ENCODE data around the gene CEP68.
A peak's percentile ranks its signal among the peaks of the same experiment; 100 is the strongest.
"Not testable (repeated sequence)": the region's sequence is repeated elsewhere in the genome, so short reads cannot be mapped to it uniquely, and the experiment has no call there.

The CEP68 gene, protein sequence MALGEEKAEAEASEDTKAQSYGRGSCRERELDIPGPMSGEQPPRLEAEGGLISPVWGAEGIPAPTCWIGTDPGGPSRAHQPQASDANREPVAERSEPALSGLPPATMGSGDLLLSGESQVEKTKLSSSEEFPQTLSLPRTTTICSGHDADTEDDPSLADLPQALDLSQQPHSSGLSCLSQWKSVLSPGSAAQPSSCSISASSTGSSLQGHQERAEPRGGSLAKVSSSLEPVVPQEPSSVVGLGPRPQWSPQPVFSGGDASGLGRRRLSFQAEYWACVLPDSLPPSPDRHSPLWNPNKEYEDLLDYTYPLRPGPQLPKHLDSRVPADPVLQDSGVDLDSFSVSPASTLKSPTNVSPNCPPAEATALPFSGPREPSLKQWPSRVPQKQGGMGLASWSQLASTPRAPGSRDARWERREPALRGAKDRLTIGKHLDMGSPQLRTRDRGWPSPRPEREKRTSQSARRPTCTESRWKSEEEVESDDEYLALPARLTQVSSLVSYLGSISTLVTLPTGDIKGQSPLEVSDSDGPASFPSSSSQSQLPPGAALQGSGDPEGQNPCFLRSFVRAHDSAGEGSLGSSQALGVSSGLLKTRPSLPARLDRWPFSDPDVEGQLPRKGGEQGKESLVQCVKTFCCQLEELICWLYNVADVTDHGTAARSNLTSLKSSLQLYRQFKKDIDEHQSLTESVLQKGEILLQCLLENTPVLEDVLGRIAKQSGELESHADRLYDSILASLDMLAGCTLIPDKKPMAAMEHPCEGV

DNA sequence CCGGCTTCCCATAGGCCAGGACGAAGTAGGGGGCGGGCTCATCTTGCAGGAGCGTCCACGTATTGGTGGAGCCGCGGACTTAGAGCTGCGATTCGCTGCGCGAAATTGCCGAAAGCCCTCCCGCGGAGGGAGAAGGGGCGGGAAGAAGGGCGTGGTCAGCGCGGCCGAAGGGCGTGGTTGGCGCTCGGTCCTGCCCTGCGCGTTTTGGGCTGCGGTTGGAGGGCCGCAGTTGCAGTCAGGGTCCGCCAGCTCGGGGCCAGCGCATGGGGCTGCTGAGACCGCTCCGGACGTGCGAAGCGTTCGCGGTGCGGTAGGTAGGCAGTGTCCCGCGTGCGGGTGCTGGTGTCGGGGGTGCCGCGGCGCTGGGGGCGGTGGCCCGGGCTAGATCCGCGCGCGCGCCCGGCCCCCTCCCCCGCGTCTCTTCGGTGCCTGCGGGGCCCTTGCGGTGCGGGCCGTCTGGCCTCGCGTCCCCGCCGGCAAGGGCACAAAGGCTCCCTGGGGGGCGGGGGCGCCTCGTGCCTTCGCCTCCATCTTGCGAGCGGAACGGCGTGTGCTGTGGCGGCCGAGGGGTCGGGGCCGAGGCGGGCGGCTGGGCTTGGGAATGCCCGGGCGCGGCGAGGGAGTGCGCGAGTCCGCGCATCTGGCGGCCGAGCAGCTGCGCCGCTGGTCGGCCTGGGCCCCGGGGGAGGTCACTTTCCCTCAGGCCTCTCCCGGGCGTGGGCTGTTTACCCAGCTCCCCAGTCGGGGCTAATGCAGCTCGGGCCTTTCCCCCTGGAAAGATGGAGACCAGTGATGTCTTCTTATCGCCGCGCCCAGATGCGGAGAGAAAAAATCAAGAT is at the start of gene CEP68:
Gene CEP68 (plus strand): TSS at position 202 of the 839 bp plus-strand sequence. CDS start 13,029 bp downstream, outside the sequence.
- peak; percentile 99 to 100 (median 99) for DNase-seq

DNA sequence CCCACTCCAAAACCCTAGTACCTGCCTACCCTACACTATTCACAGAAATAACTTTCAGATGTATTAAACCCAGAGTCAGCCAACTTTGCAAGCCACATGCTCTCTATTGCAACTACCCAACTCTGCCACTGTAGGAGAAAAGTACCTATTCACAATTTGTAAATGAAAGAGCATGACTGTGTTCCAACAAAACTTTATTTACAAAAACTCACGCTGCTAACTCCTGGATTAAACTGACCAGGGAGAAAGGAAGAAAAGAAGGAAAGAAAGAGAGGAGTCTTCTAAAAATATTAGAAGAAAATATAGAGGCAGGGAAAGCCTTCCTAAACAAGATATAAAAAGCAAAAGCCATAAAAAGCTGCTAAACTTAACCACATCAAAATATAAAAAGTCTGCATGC is 42.4 kb upstream of the CEP68 start:
- DNase-seq: no peak

DNA sequence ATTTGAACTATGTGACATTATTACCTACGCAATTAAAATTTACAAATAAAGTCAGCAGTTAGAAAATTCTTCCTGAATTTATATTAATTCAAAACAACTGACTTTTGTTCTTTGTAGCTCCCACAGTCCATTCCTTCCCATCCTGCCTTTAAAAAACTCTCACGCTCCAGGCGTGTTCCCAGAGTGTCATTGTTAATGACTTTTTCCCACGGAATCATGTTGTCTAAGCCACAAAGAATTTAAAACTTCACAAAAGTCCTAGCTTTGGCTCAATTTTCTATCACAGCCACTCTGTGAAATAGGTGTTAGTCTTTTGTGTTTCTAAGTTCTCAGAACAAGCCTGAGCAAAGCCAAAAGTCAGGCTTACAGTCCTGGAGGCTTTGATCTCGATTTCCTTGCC is 40.5 kb upstream of the CEP68 start:
- no peak for DNase-seq

DNA sequence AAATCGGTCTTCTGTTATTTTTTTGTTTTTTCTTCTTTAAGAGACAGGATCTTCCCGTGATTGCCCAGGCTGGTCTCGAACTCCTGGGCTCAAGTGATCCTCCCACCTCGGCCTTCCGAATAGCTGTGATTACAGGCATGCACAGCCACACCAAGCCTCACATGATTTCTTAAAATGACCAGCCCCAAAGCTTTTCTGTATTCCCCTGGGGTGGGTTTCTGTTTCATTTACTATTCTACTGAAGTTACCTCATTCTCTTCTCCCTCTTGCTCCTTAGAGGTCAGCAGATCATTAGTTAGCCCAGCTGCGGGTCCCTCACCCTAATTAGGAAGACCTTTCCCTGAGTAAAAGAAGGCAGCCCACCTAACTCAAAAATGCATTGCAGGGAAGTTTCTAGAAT is 39.4 kb upstream of the CEP68 start:
- DNase-seq: no peak

DNA sequence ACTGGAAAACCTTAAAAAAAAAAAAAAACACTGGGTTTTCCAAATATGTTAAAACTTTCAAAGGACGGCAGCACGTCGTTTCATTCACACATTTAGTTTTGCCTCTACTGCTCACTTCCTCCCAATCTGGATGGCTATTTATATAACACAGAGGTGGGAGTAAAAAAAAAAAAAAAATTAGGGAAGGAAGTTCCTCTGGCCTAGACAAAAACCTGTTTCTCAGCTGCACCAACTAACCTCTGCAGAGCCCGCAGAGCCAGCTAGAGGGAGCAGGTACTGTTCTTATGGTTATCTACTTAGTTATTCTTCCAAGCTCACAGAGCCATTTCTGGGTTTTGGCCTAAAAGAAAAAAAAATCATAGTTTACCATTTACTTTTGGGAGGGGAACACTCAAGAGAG is 38.9 kb upstream of the CEP68 start:
- DNase-seq: no peak

DNA sequence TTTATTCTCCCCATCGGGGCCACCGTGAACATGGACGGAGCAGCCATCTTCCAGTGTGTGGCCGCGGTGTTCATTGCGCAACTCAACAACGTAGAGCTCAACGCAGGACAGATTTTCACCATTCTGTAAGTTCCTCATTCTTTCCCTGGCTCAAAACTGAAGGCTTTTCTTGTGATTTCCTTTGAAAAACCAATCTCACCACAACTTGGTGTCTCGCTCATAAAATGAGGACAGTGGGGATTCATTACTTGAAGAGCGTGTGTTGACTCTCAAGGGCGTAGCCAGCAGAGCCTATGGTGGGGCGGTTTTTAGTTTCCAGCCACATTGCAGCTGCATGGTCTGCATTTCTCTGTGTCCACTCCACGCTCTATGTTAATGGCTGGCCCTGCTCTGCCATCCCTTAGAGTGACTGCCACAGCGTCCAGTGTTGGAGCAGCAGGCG is 38.1 kb upstream of the CEP68 start:
- DNase-seq: no peak

DNA sequence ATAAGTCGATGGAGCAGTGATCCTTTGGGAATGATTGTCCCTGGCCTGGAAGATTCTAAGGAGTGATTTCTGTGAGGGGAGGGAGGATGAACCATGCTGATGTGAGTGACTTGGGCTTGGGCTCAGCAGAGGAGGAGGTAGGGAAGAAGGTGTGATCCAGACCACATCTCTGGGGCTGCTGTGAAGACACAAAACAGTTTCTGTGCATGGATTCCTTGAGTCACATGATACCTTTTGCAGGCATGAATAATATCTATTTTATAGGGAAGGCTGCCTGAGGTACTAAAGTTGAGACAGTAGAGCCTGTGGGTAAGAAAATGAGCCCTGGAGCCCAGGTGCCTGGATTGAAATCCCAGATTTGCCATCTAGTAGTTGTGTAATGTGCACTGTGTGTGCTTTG is 37.2 kb upstream of the CEP68 start:
- no peak for DNase-seq

DNA sequence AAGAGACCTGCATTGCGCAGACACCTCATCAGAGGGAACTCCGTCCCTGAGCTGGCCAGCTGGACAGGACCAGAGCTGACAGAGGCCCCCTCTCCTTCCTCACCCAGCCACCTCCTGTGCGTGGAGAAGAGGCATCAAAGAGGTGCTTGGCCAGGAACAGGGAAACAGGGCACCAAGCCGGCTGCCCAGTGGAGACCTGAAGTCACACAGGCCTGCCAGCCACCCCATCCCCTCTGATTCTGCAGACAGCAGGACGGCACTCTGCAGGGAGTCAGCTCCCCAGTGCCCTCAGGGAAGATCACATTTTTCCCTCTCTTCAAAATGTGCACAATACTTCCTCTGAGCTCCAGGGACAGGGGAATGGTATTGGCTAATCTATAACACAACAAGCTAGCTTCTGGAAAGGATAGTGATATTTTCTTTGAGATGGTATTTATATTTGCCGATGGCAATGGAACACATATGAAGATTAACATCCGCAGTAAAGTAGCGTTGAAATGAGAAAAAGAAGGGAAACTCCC is 36.5 kb upstream of the CEP68 start:
- DNase-seq: no peak

DNA sequence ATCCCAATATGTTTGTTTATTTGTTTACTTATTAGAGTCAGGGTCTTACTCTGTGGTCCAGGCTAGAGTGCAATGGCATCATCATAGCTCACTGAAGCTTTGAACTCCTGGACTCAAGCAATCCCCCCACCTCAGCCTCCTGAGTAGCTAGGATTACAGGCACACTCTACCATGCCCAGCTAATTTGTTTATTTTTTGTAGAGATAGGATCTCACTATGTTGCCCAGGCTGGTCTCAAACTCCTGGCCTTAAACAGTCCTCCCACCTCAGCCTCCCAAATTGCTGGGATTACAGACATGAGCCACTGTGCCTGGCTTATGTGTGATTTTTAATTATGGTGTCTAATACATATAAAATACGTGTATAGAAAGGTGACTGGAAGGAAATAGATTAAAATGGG is 36.0 kb upstream of the CEP68 start:
- not testable (repeated sequence) for DNase-seq

DNA sequence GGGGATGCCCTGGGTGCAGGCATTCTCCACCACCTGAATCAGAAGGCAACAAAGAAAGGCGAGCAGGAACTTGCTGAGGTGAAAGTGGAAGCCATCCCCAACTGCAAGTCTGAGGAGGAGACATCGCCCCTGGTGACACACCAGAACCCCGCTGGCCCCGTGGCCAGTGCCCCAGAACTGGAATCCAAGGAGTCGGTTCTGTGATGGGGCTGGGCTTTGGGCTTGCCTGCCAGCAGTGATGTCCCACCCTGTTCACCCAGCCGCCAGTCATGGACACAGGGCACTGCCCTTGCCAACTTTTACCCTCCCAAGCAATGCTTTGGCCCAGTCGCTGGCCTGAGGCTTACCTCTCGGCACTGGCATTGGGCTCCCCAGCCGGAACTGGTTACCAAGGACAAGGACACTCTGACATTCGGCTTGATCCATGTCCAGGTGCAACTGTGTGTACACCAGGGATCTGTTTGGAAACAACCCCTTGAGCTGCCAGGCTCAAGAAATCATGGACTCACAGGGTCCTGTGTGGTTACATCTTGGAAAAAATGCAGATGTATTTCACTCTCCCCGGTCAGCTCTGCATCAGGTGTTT is 35.2 kb upstream of the CEP68 start:
- DNase-seq: no peak

DNA sequence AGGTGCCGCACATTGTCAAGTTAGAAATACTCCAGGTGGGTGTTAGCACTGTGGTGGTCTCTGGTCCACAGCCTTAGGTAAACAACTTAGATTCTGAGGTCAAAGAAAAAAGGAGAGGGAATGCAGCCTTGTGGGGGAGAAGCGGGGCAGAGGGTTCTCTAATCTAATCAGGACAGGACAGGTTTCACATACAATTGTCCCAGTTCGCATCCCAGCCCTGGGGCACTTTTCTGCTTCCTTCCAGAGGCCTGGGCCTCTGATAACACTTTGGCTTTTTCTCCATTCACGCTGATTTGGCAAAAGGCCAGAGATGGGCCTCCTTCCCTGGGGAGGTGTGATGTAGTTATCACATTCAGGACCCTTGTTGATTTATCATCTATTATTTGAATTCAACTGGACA is 34.5 kb upstream of the CEP68 start:
- DNase-seq: no peak

DNA sequence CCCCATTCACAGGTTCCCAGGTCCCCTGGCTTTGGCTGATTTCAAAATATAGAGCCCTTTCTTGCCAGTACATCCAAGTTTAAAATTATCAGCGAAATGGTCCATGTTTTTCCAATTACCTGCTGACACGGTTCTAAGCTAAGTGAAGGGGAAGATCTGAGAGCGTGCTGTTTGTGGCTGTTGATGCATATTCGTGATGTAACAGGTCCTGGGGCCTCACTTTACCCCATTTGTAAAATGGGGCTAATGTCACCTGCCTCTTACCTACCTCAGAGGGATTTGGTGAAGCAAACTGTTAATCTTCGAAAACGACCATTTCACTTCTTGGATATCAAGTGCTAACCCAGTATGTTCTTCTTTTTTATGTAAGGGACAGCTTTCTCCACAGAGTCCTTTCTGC is 34.0 kb upstream of the CEP68 start:
- DNase-seq: no peak

DNA sequence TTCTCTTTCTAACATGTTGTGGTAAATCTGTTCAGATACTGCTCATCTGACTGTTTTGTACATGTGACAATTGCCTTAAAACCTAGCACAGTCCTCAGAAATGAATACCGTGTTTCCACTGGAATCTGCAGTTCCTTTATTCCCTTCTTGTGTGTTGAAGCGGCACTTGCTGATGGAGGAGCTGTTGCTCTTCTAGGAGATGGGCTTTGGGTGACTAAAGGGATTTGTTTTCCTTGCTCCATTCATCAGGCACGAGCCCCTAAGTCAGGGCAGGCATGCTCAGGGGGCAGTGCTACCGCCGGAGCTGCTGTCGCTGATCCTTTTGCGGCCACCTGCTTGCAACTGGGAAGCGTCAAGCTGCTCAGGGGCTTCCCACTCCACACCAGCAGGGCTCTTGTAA is 32.5 kb upstream of the CEP68 start:
- no peak for DNase-seq

DNA sequence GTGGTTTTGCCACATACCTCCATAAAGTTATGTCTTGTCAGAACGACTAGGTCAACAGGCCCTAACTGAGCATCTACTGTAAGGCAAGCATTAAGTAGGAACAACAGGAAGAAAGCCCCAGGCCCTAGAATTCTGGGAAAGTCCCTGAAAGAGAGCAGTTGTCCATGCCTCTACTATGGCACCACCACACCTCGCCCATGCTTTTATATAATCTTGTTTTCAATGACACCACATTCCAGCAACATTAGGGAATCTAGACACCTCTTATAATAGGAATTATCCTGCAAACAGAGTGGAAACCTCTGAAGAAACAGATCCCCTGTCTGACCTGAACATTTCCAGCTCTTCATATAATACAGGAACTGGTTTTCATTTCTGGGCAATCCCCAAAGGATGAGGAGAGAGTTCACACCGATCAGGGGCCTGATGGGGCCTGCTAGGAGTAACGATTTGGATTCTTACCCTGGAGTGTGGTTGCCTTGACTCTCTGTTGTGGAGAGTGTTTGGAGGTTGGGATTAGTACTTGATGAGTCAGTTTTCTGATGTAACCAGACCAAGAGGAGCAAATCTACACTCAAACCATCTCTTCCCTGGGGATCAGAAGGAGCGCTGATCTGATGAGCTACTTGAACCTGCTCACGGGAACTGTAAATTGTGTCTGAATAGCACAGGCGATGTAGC is 31.9 kb upstream of the CEP68 start:
- DNase-seq: no peak

DNA sequence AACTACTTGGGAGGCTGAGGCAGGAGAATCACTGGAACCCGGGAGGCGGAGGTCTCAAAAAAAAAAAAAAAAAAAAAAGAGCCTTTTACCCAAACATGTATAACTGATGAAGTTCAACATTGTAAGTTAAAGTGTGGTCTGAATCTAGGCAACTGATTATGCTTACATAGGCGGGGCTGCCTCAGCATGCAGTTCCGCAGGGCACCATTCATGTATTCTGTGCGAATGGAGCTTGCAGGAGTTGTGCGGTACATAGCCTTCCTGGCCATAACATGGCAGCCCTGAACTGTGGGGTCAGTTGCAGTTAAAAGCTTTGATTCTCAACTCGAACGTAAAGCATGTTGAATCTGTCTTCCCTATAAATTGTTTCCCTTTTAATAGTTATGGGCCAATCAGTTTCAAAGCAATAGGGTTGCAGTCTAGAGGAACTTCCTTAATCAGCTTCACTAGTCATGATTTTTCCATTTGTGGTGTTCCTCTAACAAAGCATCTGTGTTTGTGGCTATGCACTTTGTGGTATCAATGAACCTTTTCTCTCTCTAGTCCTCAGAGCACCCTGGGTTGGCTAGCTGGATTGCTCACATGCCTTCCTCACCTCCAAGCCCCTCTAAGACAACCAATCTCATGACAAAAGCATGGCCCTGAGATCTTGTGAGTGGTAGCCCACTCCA is 30.6 kb upstream of the CEP68 start:
- DNase-seq: no peak

DNA sequence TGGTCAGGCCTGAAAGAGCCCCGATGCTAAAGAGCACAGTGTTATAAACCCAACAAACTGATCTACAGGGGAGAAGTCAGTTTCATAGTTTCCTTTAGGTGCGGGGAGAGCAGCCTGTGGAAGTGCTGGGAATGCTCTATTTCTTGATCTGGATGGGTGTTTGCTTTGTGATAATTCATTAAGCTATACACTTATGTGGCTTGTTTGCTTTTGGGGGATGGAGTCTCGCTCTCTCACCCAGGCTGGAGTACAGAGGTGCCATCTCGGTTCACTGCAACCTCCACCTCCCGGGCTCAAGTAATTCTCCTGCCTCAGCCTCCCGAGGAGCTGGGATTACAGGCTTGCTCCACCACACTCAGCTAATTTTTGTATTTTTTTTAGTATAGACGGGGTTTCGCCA is 30.1 kb upstream of the CEP68 start:
- DNase-seq: no peak

DNA sequence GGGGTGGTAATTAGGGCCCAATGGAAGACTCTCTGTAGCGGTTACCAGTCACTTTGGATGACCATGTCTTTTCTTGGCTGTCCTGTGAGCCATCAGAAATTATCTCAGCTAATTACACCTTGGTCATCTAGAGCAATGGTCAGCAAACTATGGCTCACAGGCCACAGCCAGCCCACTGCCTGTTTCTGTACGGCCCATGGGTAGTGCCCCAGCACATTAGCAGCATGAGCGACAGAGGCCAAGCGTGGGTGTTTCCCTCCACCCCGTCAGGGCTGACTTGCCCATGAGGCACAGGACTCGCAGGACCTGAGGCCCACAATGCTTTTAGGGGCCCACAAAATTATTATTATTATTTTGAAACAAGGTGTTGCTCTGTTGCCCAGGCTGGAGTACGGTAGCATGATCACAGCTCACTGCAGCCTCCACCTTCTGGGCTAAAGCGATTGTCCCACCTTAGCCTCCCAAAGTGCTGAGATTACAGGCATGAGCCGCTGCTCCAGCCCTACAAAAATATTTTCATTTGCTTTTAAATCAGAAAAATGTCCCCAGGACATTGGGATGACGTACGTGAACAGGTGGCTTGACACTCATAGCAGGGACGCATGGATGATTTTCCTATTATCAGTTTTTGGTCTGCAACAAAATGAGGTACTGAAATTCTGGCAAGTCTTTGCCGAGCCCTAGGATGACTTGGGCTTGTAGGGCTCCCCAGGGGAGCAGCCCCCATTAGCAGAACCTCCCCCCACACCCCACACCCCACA is 29.3 kb upstream of the CEP68 start:
- DNase-seq: no peak

DNA sequence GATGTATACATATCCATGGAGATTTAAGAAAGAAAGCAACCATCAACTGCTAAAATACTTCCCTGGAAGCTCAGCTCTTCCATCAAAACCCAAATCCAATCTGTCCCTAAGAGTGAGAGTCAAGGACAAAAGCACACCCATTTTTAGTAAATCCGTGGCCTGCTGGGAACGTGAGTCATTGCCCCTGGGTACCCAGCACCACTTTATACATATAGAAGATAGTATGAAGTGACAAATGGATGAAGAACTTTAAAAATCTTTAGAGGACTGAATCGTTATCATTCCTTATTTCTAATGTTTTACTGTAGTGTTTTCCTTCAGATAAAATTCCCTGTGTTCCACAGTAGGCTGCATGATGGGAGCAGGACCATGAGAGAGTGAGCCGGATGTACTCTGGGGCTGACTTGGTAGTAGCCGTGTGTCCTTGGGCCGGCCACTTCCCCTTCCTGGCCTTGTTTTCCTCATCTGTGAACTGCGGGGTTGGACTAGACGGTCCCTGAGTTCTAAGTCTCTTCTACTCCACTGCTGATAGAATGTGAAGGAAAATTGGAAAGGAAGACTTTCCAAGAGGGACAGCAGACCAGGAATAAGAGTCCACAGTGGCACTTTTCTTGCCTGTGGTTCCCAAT is 28.5 kb upstream of the CEP68 start:
- no peak for DNase-seq

DNA sequence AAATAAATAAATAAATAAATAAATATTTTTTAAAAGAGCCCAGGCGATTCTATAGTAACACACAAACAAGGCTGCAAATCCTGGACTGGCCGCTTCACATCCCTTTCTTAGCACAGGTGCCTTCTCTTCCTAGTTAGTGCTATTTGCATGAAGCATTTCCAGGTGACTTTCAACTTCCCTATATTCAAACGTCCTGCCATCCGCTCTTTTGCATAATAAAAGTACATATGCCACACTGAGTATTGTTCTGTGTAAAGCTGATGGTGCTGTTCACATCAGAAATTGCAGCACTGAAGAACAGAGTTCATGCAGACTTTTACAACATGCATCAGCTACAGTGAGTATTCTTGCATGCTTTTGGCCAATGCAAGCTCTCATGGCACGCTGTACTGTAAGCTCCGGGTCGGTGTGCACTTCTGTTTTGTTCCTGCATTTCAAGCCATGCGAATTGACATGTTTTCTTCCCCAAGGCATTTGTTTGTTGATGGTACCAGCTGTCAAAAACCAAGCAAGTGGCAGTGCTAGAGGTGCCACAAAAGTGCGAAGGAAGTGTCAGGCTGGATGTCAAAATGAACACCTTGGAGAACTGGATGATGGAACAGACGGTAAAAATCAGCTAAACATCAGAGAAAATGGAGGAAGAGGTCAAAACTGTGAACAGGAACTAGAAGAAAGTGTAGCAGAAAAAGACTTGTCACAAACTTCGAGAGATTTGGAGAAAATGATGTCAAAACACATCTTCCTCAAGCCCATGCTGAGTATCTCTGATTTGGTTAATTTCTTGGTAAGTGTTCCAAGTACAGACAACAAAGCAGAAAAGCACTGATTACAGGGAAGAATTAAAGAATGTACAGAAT is 25.5 kb upstream of the CEP68 start:
- DNase-seq: no peak
